BLaER1 treated with 17β-estradiol and CSF1 and Interleukin-3, amounts not matched to agents 10 nM and 100 nM (cell line): ENCODE measurements around the gene SNX32.
A peak's percentile ranks its signal among the peaks of the same experiment; 100 is the strongest.
"Not testable (repeated sequence)": the region's sequence is repeated elsewhere in the genome, so short reads cannot be mapped to it uniquely, and the experiment has no call there.

Experiments used
- H3K27ac ChIP-seq, 11 experiments: shearing (Covaris generic); formaldehyde crosslinking; 2 replicates each; pipeline ENCODE4 v1.8.1; 2022
- H3K27me3 ChIP-seq, 11 experiments: shearing (Covaris generic); formaldehyde crosslinking; 2 replicates each; pipeline ENCODE4 v1.8.1; 2022
- H3K36me3 ChIP-seq, 11 experiments: shearing (Covaris generic); formaldehyde crosslinking; 2 replicates each; pipeline ENCODE4 v1.8.1; 2022
- H3K4me1 ChIP-seq, 10 experiments: shearing (Covaris generic); formaldehyde crosslinking; 2 replicates each; pipeline ENCODE4 v1.8.1; 2022
- H3K4me2 ChIP-seq, 11 experiments: shearing (Covaris generic); formaldehyde crosslinking; 2 replicates each; pipeline ENCODE4 v1.8.1; 2022
- H3K4me3 ChIP-seq, 10 experiments: shearing (Covaris generic); formaldehyde crosslinking; 2 replicates each; pipeline ENCODE4 v1.8.1; 2022
- H3K9ac ChIP-seq, 11 experiments: shearing (Covaris generic); formaldehyde crosslinking; 2 replicates each; pipeline ENCODE4 v1.8.1; 2022
- H3K9me3 ChIP-seq, 11 experiments: shearing (Covaris generic); formaldehyde crosslinking; replicated peaks in 1 of 11; 2 replicates each; pipeline ENCODE4 v1.8.1; 2022
- H4K20me1 ChIP-seq, 11 experiments: shearing (Covaris generic); formaldehyde crosslinking; 2 replicates each; pipeline ENCODE4 v1.8.1; 2022
- Cebpa-rat ChIP-seq, 11 experiments: shearing (Covaris generic); IDR thresholded peaks; 2 replicates each; pipeline ENCODE4 v1.8.1; 2022

Gene SNX32

DNA sequence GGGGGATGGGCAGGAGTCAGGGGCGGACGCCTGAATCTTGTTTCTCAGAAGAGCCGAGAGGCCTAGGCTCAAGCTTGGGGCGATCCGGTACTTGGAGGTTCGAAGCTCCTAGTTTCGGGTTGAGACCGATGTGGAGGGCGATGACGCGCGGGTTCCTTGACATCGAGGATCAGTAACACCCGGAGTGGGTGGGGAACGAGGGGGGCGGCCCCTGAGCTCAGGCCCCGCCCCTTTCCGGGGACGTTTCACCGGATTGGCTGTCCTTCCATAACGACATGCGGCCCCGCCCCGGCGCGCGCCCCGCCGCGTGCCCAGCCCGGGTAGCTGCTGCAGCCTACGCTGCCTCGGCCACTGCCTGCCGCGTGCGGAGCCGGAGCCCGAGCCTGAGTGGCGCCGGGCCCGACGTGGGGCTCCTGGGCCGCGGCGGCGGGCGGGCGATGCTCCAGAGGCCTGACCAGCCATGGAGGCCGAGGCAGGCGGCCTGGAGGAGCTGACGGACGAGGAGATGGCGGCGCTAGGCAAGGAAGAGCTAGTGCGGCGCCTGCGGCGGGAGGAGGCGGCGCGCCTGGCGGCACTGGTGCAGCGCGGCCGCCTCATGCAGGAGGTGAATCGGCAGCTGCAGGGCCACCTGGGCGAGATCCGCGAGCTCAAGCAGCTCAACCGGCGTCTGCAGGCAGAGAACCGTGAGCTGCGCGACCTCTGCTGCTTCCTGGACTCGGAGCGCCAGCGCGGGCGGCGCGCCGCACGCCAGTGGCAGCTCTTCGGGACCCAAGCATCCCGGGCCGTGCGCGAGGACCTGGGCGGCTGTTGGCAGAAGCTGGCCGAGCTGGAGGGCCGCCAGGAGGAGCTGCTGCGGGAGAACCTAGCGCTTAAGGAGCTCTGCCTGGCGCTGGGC, 56.8 kb downstream of the SNX32 start, which contains the start of gene CCDC85B:
CCDC85B (plus strand) TSS at position 350 of the 895 bp plus-strand sequence; CDS start at position 461, 111 bp downstream.
- H4K20me1 ChIP-seq, result peaks cover 0 to 62% (median 31%) of the 10 kb centered on the region in 11 experiments; a peak in 18 of 22 replicates
- H3K36me3 ChIP-seq, result peaks cover 12 to 31% (median 18%) of the 10 kb centered on the region in 11 experiments; a peak in 20 of 22 replicates
- H3K4me1 ChIP-seq, result peaks cover 72 to 81% (median 78%) of the 10 kb centered on the region in 10 experiments
- peak within 1 kb of the TSS; percentile 73 to 98 (median 87) for H3K4me3 ChIP-seq
- no peak for TF ChIP-seq Cebpa-rat (IDR thresholded peaks at IDR 0.05)
- H3K9ac ChIP-seq, result peak within 1 kb of the TSS; percentile 84 to 98 (median 89)
- H3K27me3 ChIP-seq, result no peaks in the 10 kb centered on the region
- peak within 1 kb of the TSS; percentile 79 to 94 (median 88); a peak in 21 of 22 replicates for H3K27ac ChIP-seq
- no peaks in the 10 kb centered on the region for H3K9me3 ChIP-seq
- peak within 1 kb of the TSS; percentile 92 to 99 (median 95) for H3K4me2 ChIP-seq

- Histone ChIP-seq H3K9ac (peak overlapping the region; percentile 84 to 98 (median 89)), H3K4me2 (peak overlapping the region; percentile 92 to 99 (median 95)), H3K36me3 (peaks cover 3 to 31% (median 9%) of the 10 kb centered on the region in 11 experiments; a peak in 19 of 22 replicates), H3K27ac (peak overlapping the region; percentile 22 to 94 (median 88); a peak in 21 of 22 replicates), H3K9me3 (no peaks in the 10 kb centered on the region), H4K20me1 (peaks cover 0 to 57% (median 30%) of the 10 kb centered on the region in 11 experiments; a peak in 18 of 22 replicates), H3K4me3 (peak overlapping the region; percentile 73 to 98 (median 87)), H3K27me3 (no peaks in the 10 kb centered on the region), H3K4me1 (peaks cover 64 to 80% (median 73%) of the 10 kb centered on the region in 10 experiments)
- TF ChIP-seq Cebpa-rat (IDR thresholded peaks at IDR 0.05), result no peak
These were observed 57.7 kb downstream of the SNX32 start for GRCh38 chr11:65891219-65892136.

DNA sequence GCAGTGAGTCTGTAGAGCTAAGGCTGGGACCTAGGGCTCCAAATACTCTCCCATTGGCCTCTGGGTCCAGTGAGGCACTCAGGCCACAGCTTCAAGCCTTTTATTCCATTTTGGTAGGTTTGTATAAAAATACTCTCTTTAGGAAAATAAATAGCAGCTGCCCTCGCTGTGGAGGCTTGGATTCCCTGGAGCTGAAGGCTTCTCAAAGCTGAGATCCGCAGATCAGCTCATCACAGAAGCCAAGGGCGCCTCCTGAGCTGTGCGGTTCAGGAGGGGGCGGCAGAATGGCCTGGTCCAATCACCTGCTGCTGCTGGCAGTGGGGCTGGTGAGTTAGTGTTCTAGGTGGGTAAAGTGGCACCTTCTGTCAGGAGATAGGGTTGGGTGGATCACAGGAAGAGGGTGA, 58.4 kb downstream of the SNX32 start:
- Histone ChIP-seq H3K4me1 (peaks cover 57 to 78% (median 70%) of the 10 kb centered on the region in 10 experiments), H3K27ac (peak overlapping the region; percentile 22 to 94 (median 88); a peak in 21 of 22 replicates), H3K9ac (peak overlapping the region; percentile 84 to 98 (median 89))

GRCh38 chr11:65892661-65893317, 59.0 kb downstream of the SNX32 start:
- H3K9ac ChIP-seq, result peak overlapping the region; percentile 84 to 98 (median 89); a peak in 19 of 22 replicates
- H3K4me3 ChIP-seq, result peak overlapping the region; percentile 73 to 98 (median 87); a peak in 19 of 20 replicates
- peaks cover 0 to 11% (median 5%) of the 10 kb centered on the region in 11 experiments; a peak in 13 of 22 replicates for H3K27me3 ChIP-seq
- peaks cover 0 to 58% (median 31%) of the 10 kb centered on the region in 11 experiments; a peak in 18 of 22 replicates for H4K20me1 ChIP-seq
- TF ChIP-seq Cebpa-rat (IDR thresholded peaks at IDR 0.05), result no peak
- peaks cover 0 to 37% (median 4%) of the 10 kb centered on the region in 11 experiments; a peak in 12 of 22 replicates for H3K36me3 ChIP-seq
- peak overlapping the region in 8 of 11 experiments; percentile 84 to 94 (median 92); a peak in 14 of 22 replicates for H3K27ac ChIP-seq
- no peaks in the 10 kb centered on the region for H3K9me3 ChIP-seq
- peak overlapping the region; percentile 92 to 99 (median 95) for H3K4me2 ChIP-seq
- H3K4me1 ChIP-seq, result peaks cover 51 to 78% (median 63%) of the 10 kb centered on the region in 10 experiments

More for the DNA sequence above, 58.4 kb downstream of the SNX32 start:
- H3K4me3 ChIP-seq, result peak overlapping the region; percentile 73 to 98 (median 87)
- not testable (repeated sequence) for H3K9me3 ChIP-seq, H3K27me3 ChIP-seq
- peak overlapping the region; percentile 92 to 99 (median 95) for H3K4me2 ChIP-seq
- H4K20me1 ChIP-seq, result peaks cover 0 to 56% (median 31%) of the 10 kb centered on the region in 11 experiments; a peak in 18 of 22 replicates
- peaks cover 0 to 31% (median 4%) of the 10 kb centered on the region in 11 experiments; a peak in 12 of 22 replicates for H3K36me3 ChIP-seq

DNA sequence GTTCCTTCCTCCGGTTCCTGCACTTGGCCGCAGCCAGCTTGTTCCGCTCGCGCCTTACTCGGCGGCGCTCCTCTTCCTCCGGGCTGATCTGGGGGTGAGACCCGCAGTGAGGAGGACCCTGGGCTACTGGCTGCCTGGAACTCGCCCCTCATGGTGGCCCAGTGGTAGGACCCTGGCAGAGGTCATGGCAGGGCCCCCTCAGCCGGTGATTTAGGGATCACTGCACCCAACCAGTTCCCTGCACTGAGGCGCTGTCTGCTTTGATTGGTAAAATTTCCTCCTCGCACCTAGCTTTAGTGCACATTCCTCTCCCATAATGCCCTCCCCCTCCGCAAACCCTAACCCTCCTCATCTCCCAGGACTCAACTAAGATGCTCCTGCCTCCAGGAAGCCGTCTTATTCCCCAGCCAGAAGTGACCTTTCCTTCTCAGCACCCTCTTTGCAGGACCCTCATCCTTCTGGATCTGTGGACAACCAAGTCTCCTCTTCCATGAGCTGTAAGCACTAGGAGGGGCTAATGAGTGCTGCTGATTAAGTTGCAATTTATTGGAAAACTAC, 60.4 kb downstream of the SNX32 start:
- Histone ChIP-seq H3K4me1 (peaks cover 54 to 87% (median 67%) of the 10 kb centered on the region in 10 experiments), H3K9ac (peak overlapping the region; percentile 65 to 97 (median 79)), H3K27ac (peak overlapping the region; percentile 64 to 89 (median 78)), H3K9me3 (no peaks in the 10 kb centered on the region), H3K36me3 (peaks cover 0 to 44% (median 4%) of the 10 kb centered on the region in 11 experiments; a peak in 12 of 22 replicates), H3K4me3 (peak overlapping the region; percentile 41 to 98 (median 85)), H4K20me1 (peaks cover 0 to 69% (median 31%) of the 10 kb centered on the region in 11 experiments; a peak in 18 of 22 replicates), H3K4me2 (peak overlapping the region; percentile 92 to 99 (median 95)), H3K27me3 (peaks cover 0 to 24% (median 19%) of the 10 kb centered on the region in 11 experiments; a peak in 19 of 22 replicates)
- TF ChIP-seq Cebpa-rat (IDR thresholded peaks at IDR 0.05), result no peak

DNA sequence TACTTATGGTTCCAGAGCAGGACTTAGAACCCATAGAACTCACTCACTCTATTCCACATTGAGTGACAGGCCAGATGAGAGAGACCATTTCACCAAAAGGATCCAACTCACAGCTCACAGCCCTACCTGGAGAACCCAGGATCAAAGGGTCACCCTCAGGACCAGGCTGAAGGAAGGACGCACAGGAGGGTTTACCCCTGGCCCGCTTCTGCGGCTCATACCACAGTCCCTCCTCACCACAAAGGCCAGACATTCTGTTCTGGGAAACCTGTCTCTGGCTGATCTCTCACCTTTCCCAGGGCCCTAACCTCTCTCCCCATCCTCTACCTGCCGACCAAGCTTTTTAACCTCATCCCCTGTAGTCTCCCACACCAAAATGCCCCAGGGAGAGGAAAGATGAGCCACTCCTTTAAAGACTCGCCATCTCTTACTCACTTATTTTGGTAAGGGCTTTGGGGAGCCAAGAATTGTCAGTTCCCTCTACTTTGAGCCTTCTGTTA, 61.8 kb downstream of the SNX32 start:
- Histone ChIP-seq H4K20me1 (peaks cover 0 to 69% (median 31%) of the 10 kb centered on the region in 11 experiments; a peak in 18 of 22 replicates), H3K9me3 (no peaks in the 10 kb centered on the region), H3K4me2 (peak overlapping the region in 5 of 11 experiments; percentile 1 to 97 (median 9); a peak in 5 of 22 replicates), H3K9ac (no peak overlapping the region), H3K4me3 (no peak overlapping the region), H3K27ac (no peak overlapping the region), H3K36me3 (peaks cover 0 to 44% (median 4%) of the 10 kb centered on the region in 11 experiments; a peak in 12 of 22 replicates), H3K27me3 (peaks cover 0 to 39% (median 33%) of the 10 kb centered on the region in 11 experiments; a peak in 19 of 22 replicates), H3K4me1 (peaks cover 54 to 77% (median 68%) of the 10 kb centered on the region in 10 experiments)
- TF ChIP-seq Cebpa-rat (IDR thresholded peaks at IDR 0.05), result no peak
